Bone marrow (tissue), 2 donors: ENCODE data around the gene VTI1B.
"Not testable (repeated sequence)": the region's sequence is repeated elsewhere in the genome, so short reads cannot be mapped to it uniquely, and the experiment has no call there.

ENCODE experiments used
- DNase-seq, 2 donors: peaks; one replicate each; lab custom pipeline; 2025; lab: John Stamatoyannopoulos, UW

The VTI1B gene

GRCh38 chr14:67674480-67675218 is at the start of gene VTI1B:
TSS of gene VTI1B (minus strand) at chr14:67674632. CDS start at chr14:67674489, 143 bp downstream.
- peak; percentile 54 to 78 for DNase-seq

- no peak for DNase-seq
These were observed 47.9 kb upstream of the VTI1B start for GRCh38 chr14:67722293-67722692.

GRCh38 chr14:67721875-67722274 is 47.4 kb upstream of the VTI1B start:
- no peak for DNase-seq

GRCh38 chr14:67719866-67720265 is 45.4 kb upstream of the VTI1B start:
- no peak for DNase-seq

- DNase-seq = not testable (repeated sequence)
These were observed 45.0 kb upstream of the VTI1B start for GRCh38 chr14:67719385-67719784.

GRCh38 chr14:67718265-67718664 is 43.8 kb upstream of the VTI1B start:
- DNase-seq = no peak

GRCh38 chr14:67717048-67717447 is 42.6 kb upstream of the VTI1B start:
- no peak for DNase-seq

- DNase-seq = no peak
These were observed 35.8 kb upstream of the VTI1B start for GRCh38 chr14:67710209-67710608.

GRCh38 chr14:67709796-67710195 is 35.4 kb upstream of the VTI1B start:
- DNase-seq = not testable (repeated sequence)

- DNase-seq = not testable (repeated sequence)
These were observed 34.9 kb upstream of the VTI1B start for GRCh38 chr14:67709346-67709745.

- DNase-seq = no peak
These were observed 30.8 kb upstream of the VTI1B start for GRCh38 chr14:67705211-67705610.

GRCh38 chr14:67704484-67705089 is 30.2 kb upstream of the VTI1B start:
- DNase-seq = peak in 1 of 2 donors; percentile 82

- DNase-seq = no peak
These were observed 29.6 kb upstream of the VTI1B start for GRCh38 chr14:67703997-67704396.

GRCh38 chr14:67701492-67701891 is 27.1 kb upstream of the VTI1B start, which contains the start of gene RDH12:
TSS of gene RDH12 (plus strand) at chr14:67701886. CDS start at chr14:67722643, 20,757 bp downstream.
- not testable (repeated sequence) for DNase-seq

GRCh38 chr14:67698179-67698578 is 23.7 kb upstream of the VTI1B start:
- no peak for DNase-seq

GRCh38 chr14:67697006-67697405 is 22.6 kb upstream of the VTI1B start:
- no peak for DNase-seq

GRCh38 chr14:67695394-67695949 is 21.0 kb upstream of the VTI1B start, which contains the start of gene RDH11:
TSS of gene RDH11 (minus strand) at chr14:67695764. CDS start at chr14:67695703, 61 bp downstream.
- DNase-seq = peak; percentile 55 to 82

- peak; percentile 15 to 27 for DNase-seq
These were observed 20.5 kb upstream of the VTI1B start for GRCh38 chr14:67694791-67695393.

- no peak for DNase-seq
These were observed 15.6 kb upstream of the VTI1B start for GRCh38 chr14:67690011-67690410.

GRCh38 chr14:67683842-67684241 is 9.4 kb upstream of the VTI1B start:
- no peak for DNase-seq

GRCh38 chr14:67680941-67681340 is 6.5 kb upstream of the VTI1B start:
- peak in 1 of 2 donors; percentile 10 for DNase-seq

GRCh38 chr14:67680121-67680602 is 5.7 kb upstream of the VTI1B start:
- peak in 1 of 2 donors; percentile 8 for DNase-seq
